Lung microvascular endothelial cell (primary cell): ENCODE data around the gene DYNLRB1. TPM values are rescaled to one million over a fixed set of nuclear protein-coding genes. Genes with fewer than 3 reads are reported as not detected.

Experiments used
- DNase-seq, 2 donors: peaks; one replicate each; pipeline versions ENCODE4 v3.0.0 to v3.0.0-alpha.2; 2010; ENCODE audit warnings: low read depth in 2 of 2
- total RNA-seq: library from RNA; depleted of rRNA; stranded (reverse); fragments of >200 nt; gene quantifications from 2 replicates; pipeline ENCODE4 v1.2.1, GENCODE V29; 2014

DYNLRB1 gene
- total RNA-seq, 1 donor from 2014 or later, result 85.9 TPM

- no peak for DNase-seq
These were observed 18.4 kb downstream of the DYNLRB1 start for GRCh38 chr20:34534391-34535165.

- no peak for DNase-seq
These were observed 19.1 kb downstream of the DYNLRB1 start for GRCh38 chr20:34535301-34535840.

GRCh38 chr20:34535857-34536256 lies 19.6 kb downstream of the DYNLRB1 start:
- DNase-seq, result no peak

- peak; percentile 50 to 66 for DNase-seq
These were observed 20.7 kb downstream of the DYNLRB1 start for GRCh38 chr20:34536798-34537394.

- no peak for DNase-seq
These were observed 21.4 kb downstream of the DYNLRB1 start for GRCh38 chr20:34537651-34538050.

- DNase-seq, result peak; percentile 50 to 64
These were observed 22.5 kb downstream of the DYNLRB1 start for GRCh38 chr20:34538671-34539123.

- no peak for DNase-seq
These were observed 23.5 kb downstream of the DYNLRB1 start for GRCh38 chr20:34539756-34540155.

GRCh38 chr20:34540596-34541263 lies 24.5 kb downstream of the DYNLRB1 start:
- DNase-seq, result no peak

GRCh38 chr20:34541264-34541901 lies 25.2 kb downstream of the DYNLRB1 start:
- DNase-seq, result peak; percentile 40 to 74

- DNase-seq, result no peak
These were observed 25.7 kb downstream of the DYNLRB1 start for GRCh38 chr20:34541917-34542316.

GRCh38 chr20:34542439-34542838 lies 26.2 kb downstream of the DYNLRB1 start:
- no peak for DNase-seq

GRCh38 chr20:34543463-34544056 lies 27.3 kb downstream of the DYNLRB1 start:
- no peak for DNase-seq

GRCh38 chr20:34544109-34544796 lies 28.0 kb downstream of the DYNLRB1 start:
- no peak for DNase-seq

GRCh38 chr20:34546751-34547181 lies 30.5 kb downstream of the DYNLRB1 start:
- DNase-seq, result no peak

- no peak for DNase-seq
These were observed 31.8 kb downstream of the DYNLRB1 start for GRCh38 chr20:34547844-34548613.

- DNase-seq, result peak in 1 of 2 donors; percentile 45
These were observed 33.2 kb downstream of the DYNLRB1 start for GRCh38 chr20:34549291-34549928.

- no peak for DNase-seq
These were observed 33.7 kb downstream of the DYNLRB1 start for GRCh38 chr20:34549929-34550305.

- DNase-seq, result no peak
These were observed 36.3 kb downstream of the DYNLRB1 start for GRCh38 chr20:34552569-34552968.

GRCh38 chr20:34553366-34553867 lies 37.2 kb downstream of the DYNLRB1 start:
- no peak for DNase-seq
